HEK293 (cell line): ENCODE data around the gene ANTXR2.

Experiments used
- CTCF ChIP-seq: fragments of 450-650 bp; formaldehyde crosslinking; IDR thresholded peaks from 2 replicates; pipeline ENCODE4 v1.5.1; 2016; ENCODE audit warnings: missing biosample characterization, missing genetic modification characterization
- PATZ1 ChIP-seq: fragments of 450-650 bp; formaldehyde crosslinking; IDR thresholded peaks from 2 replicates; pipeline ENCODE4 v1.5.1; 2016; ENCODE audit warnings: missing biosample characterization, missing genetic modification characterization
- TSHZ1 ChIP-seq: fragments of 450-650 bp; formaldehyde crosslinking; IDR thresholded peaks from 2 replicates; pipeline ENCODE4 v1.5.1; 2016; ENCODE audit warnings: missing biosample characterization, missing genetic modification characterization, borderline replicate concordance
- ZNF184 ChIP-seq: fragments of 450-650 bp; IDR thresholded peaks from 2 replicates; pipeline ENCODE4 v1.5.1; 2018; ENCODE audit warnings: missing biosample characterization, mild to moderate bottlenecking, missing genetic modification characterization
- ZNF311 ChIP-seq: fragments of 450-650 bp; formaldehyde crosslinking; IDR thresholded peaks from 2 replicates; pipeline ENCODE4 v1.5.1; 2017; ENCODE audit warnings: missing biosample characterization, missing genetic modification characterization, borderline replicate concordance
- ZNF335 ChIP-seq: fragments of 450-650 bp; formaldehyde crosslinking; conservative IDR thresholded peaks from 2 replicates; pipeline ENCODE4 v1.5.1; 2016; ENCODE audit warnings: missing biosample characterization, missing genetic modification characterization
- ZNF549 ChIP-seq: fragments of 450-650 bp; IDR thresholded peaks from 2 replicates; pipeline ENCODE4 v1.5.1; 2018; ENCODE audit warnings: missing biosample characterization, missing genetic modification characterization, mild to moderate bottlenecking, inconsistent platforms, moderate library complexity
- ZNF585B ChIP-seq: fragments of 450-650 bp; formaldehyde crosslinking; IDR thresholded peaks from 2 replicates; pipeline ENCODE4 v1.5.1; 2016; ENCODE audit warnings: missing biosample characterization, missing genetic modification characterization
- ZNF624 ChIP-seq: fragments of 450-650 bp; formaldehyde crosslinking; IDR thresholded peaks from 2 replicates; pipeline ENCODE4 v1.5.1; 2017; ENCODE audit warnings: missing biosample characterization, missing genetic modification characterization
- ZNF639 ChIP-seq: fragments of 450-650 bp; formaldehyde crosslinking; IDR thresholded peaks from 2 replicates; pipeline ENCODE4 v1.5.1; 2016; ENCODE audit warnings: missing biosample characterization, missing genetic modification characterization
- ZNF707 ChIP-seq: fragments of 450-650 bp; formaldehyde crosslinking; IDR thresholded peaks from 2 replicates; pipeline ENCODE4 v1.5.1; 2016; ENCODE audit warnings: missing biosample characterization, missing genetic modification characterization
- ZNF768 ChIP-seq: fragments of 450-650 bp; formaldehyde crosslinking; IDR thresholded peaks from 2 replicates; pipeline ENCODE4 v1.5.1; 2018; ENCODE audit warnings: missing biosample characterization, mild to moderate bottlenecking, missing genetic modification characterization
- ZNF843 ChIP-seq: fragments of 450-650 bp; formaldehyde crosslinking; IDR thresholded peaks from 2 replicates; pipeline ENCODE4 v1.5.1; 2016; ENCODE audit warnings: missing biosample characterization, missing genetic modification characterization
- TF ChIP-seq, protein P1 (sequence below): fragments of 450-650 bp; formaldehyde crosslinking; IDR thresholded peaks from 2 replicates; pipeline ENCODE4 v1.5.1; 2016; ENCODE audit warnings: missing biosample characterization, missing genetic modification characterization, low read depth

GRCh38 chr4:79897174-79897573, 175.9 kb downstream of the ANTXR2 start:
- no peak for TF ChIP-seq ZNF184 (tag by site-specific recombination)
- no peak for TF ChIP-seq CTCF
- TF ChIP-seq ZNF311 (tag by site-specific recombination): no peak
- TF ChIP-seq ZNF549: no peak
- TF ChIP-seq ZNF585B (tag by site-specific recombination): no peak
- TF ChIP-seq ZNF768: no peak
- no peak for TF ChIP-seq ZNF639 (tag by site-specific recombination)
- TF ChIP-seq PATZ1 (tag by site-specific recombination): no peak
- TF ChIP-seq, protein P1, sequence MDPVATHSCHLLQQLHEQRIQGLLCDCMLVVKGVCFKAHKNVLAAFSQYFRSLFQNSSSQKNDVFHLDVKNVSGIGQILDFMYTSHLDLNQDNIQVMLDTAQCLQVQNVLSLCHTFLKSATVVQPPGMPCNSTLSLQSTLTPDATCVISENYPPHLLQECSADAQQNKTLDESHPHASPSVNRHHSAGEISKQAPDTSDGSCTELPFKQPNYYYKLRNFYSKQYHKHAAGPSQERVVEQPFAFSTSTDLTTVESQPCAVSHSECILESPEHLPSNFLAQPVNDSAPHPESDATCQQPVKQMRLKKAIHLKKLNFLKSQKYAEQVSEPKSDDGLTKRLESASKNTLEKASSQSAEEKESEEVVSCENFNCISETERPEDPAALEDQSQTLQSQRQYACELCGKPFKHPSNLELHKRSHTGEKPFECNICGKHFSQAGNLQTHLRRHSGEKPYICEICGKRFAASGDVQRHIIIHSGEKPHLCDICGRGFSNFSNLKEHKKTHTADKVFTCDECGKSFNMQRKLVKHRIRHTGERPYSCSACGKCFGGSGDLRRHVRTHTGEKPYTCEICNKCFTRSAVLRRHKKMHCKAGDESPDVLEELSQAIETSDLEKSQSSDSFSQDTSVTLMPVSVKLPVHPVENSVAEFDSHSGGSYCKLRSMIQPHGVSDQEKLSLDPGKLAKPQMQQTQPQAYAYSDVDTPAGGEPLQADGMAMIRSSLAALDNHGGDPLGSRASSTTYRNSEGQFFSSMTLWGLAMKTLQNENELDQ (tag by site-specific recombination): no peak
- TF ChIP-seq TSHZ1 (tag by site-specific recombination): no peak
- TF ChIP-seq ZNF843 (tag by site-specific recombination): no peak
- no peak for TF ChIP-seq ZNF707 (tag by site-specific recombination)
- TF ChIP-seq ZNF335 (tag by site-specific recombination): no peak
- no peak for TF ChIP-seq ZNF624 (tag by site-specific recombination)
